ENCODE data around the gene NKX1-1.

NKX1-1 gene

GRCh38 chr4:1385373-1386340, 20.6 kb downstream of the NKX1-1 start:
- no peak for DNase-seq (ENCODE audit: low read depth)

- DNase-seq (ENCODE audit: low read depth), result no peak
These were observed 21.4 kb downstream of the NKX1-1 start for GRCh38 chr4:1384675-1385372.

DNA sequence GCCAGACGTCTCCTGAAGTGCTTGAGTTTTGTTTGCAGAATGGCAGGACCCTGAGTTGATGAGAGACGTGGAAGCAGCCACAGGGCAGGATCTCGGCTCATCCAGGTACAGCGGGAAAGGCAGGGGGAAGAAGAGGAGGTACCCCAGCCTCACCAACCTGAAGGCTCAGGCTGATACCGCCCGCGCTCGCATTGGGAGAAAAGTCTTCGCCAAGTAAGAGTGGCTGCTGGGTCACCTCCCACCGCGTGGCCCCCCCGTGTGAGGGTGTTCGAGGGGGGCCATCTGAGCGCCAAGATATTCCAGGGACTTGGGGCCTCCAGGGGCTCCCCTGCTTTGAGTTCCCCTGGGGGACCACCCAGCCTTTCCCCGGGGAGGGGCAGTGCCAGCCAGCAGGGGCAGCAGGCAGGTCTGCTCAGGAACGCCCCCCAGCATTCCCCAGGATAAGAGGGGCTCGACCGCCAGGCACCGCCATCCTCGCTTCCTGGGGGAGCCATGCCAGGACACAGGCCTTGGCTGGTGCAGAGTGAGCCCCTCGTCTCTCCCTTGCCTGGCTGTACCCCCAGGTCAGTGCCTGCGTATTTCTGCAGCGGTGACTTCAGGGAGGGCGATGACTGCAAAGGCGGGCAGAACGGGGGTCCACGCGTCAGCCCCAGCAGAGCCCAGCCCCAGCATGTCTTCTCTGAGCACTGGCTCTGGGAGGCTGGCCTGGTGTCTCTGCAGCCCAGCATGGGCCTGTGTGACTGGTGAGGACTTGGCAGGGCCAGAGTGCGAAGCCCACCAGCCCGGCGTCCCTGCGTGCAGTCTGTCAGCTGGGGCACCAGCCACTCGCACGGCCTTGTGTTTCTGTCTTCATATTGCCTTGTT, 22.3 kb downstream of the NKX1-1 start:
- DNase-seq (ENCODE audit: low read depth), result no peak

GRCh38 chr4:1382776-1383727, 23.2 kb downstream of the NKX1-1 start:
- DNase-seq (ENCODE audit: low read depth), result no peak

- DNase-seq (ENCODE audit: low read depth), result no peak
These were observed 24.2 kb downstream of the NKX1-1 start for GRCh38 chr4:1381944-1382541.

DNA sequence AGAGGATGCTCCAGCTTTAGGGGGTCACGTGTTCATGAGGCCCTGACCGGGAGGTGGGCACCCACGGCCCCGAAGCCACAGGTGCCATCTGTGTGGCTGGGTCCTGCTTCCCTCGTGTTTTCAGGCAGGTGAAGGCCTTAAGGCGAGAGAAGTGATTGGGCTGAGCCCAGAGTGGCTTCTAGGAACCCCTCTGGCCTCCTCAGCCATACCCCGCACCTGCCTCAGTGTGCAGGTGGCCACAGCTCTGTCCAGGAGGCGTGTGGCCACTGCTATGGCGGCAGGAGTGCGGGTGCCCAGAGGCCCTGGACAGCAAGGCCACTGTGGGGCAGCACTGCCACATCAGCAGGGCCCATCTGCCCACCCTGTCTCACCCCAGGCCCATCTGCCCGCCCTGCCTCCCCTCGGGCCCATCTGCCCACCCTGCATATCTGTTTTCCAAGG, 25.0 kb downstream of the NKX1-1 start:
- DNase-seq (ENCODE audit: low read depth), result no peak

GRCh38 chr4:1380368-1381151, 25.7 kb downstream of the NKX1-1 start:
- DNase-seq (ENCODE audit: low read depth), result no peak

DNA sequence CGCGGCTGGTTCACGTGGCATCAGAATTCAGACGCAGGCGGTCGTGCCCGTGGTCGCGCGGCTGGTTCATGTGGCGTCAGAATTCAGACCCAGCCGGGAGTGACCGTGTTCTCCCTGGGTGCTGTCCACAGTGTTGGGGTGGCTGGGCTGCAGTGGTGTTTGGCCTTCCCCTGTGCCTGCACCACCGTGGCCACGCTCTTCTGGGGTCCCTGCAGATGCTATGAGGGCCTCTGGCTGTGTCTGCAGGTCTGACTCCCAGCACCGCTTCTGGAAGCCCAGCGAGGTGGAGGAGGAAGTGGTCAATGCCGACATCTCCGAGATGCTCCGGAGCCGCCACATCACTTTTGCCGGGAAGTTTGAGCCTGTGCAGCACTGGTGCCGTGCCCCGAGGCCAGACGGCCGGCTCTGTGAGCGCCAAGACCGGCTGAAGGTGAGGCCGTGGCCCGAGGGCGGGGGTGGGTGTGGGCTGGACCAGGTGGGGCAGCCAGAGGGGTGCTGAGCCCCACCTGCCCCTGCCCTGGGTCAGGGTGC, 26.4 kb downstream of the NKX1-1 start:
- DNase-seq (ENCODE audit: low read depth), result no peak

- no peak for DNase-seq (ENCODE audit: low read depth)
These were observed 26.9 kb downstream of the NKX1-1 start for GRCh38 chr4:1379351-1379781.

DNA sequence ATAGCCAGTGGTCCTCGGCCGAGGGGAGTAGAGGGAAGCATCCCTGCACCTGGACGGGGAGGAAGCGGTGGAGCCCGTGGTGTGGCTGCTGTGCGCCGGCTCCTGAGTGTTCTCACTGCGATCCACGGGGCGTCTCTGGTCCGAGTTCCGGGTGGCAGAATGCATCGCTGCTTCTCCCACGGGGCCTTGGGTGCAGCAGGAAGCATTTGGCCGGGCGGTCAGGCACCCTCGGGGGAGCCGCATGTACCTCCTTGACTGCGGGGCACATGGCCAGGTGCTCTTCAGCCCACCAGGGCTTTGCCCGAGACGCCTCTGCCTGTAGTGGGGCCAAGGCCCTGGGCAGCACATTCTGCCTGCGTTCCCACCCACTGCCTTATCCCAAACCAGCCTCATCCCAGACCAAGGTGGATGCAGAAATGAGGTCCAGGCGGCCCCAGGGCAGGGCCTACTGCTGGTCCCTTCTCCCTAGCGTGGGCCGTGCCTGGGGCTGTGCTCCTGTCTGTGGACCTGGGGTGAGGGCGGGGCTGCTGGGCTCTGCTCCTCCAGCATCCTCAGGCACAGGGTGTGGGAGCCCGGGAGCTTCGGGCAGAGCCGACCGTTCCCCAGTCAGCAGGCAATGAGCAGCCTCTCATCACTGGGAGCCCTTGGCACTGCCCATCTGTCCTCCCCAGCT, 27.5 kb downstream of the NKX1-1 start:
- no peak for DNase-seq (ENCODE audit: low read depth)

GRCh38 chr4:1377606-1378261, 28.5 kb downstream of the NKX1-1 start:
- no peak for DNase-seq (ENCODE audit: low read depth)

DNA sequence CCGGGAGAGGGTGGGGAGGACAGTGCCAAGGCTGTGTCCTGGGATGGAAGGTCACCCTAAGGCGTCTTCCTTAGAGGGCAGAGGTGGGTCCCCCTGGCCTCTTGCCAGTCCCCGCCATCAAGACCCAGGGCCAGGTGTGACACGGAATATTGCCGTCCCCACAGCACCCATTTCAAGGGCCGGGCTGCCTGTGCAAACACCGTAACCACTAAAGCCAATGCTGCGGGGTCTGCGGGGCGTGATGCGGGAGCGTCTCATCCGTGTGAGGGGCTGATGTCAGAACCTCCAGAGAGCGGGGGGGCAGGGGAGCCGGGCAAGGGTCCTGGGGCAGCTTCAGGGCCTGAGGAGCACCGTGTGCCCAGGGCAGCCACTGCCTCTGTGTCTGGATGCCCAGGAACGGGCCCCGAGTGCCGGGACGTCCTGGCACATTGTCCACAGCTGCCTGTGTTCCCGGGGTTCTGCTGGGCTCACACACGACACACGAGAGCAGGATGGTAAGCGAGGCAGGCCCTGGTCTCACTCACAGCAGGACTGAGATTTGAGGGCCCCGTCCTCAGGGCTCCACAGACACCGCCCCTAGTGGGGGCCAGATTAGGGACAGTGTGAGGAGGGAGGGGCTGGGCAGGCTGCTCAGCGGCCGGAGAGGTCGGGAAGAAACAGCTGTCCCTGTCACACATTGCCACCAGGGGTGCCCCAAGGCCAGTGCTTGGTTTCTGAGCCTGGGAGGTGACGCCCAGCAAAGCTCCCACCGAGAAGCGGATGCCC, 29.2 kb downstream of the NKX1-1 start:
- DNase-seq (ENCODE audit: low read depth), result no peak

GRCh38 chr4:1376391-1376840, 29.8 kb downstream of the NKX1-1 start:
- DNase-seq (ENCODE audit: low read depth), result no peak

- no peak for DNase-seq (ENCODE audit: low read depth)
These were observed 30.4 kb downstream of the NKX1-1 start for GRCh38 chr4:1375761-1376322.

DNA sequence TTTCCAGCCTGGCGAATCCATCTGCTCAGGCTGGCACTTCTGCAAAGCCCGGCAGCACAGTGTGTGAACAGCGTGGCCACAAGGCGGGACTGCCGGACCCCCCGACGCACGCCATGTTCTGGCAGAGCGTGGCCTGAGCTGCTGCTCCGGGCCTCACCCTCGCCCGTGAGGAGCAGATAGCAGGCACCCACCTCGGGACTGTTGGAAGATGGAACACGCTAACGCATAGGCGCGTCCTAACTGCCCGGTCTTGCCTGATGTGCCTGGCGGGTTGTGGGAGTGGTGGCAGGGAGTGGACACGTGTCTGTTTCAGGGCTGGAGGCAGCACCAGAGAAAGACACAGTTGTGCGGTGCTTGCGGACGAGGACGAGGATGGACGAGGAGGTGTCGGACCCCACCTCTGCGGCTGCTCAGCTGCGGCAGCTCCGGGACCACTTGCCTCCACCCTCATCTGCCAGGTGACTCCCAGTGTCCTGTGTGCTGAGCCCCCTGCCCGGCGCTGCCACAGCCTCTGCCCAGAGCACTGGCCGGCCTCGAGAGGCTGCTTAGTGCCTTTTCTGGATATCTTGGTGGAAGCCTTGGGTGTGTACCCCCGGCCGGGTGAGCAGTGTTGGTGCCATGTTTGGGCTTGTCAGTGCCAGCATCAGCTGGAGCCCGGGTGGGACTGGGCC, 31.1 kb downstream of the NKX1-1 start:
- DNase-seq (ENCODE audit: low read depth), result no peak

- DNase-seq (ENCODE audit: low read depth), result no peak
These were observed 31.6 kb downstream of the NKX1-1 start for GRCh38 chr4:1374706-1375045.
